ENCODE measurements around the gene APLP2. TPM values are rescaled to one million over a fixed set of nuclear protein-coding genes. Genes with fewer than 3 reads are reported as not detected.
A peak's percentile ranks its signal among the peaks of the same experiment; 100 is the strongest.

Gene APLP2
- total RNA-seq, 1 experiment from 2014 or later: 2,076 TPM

DNA sequence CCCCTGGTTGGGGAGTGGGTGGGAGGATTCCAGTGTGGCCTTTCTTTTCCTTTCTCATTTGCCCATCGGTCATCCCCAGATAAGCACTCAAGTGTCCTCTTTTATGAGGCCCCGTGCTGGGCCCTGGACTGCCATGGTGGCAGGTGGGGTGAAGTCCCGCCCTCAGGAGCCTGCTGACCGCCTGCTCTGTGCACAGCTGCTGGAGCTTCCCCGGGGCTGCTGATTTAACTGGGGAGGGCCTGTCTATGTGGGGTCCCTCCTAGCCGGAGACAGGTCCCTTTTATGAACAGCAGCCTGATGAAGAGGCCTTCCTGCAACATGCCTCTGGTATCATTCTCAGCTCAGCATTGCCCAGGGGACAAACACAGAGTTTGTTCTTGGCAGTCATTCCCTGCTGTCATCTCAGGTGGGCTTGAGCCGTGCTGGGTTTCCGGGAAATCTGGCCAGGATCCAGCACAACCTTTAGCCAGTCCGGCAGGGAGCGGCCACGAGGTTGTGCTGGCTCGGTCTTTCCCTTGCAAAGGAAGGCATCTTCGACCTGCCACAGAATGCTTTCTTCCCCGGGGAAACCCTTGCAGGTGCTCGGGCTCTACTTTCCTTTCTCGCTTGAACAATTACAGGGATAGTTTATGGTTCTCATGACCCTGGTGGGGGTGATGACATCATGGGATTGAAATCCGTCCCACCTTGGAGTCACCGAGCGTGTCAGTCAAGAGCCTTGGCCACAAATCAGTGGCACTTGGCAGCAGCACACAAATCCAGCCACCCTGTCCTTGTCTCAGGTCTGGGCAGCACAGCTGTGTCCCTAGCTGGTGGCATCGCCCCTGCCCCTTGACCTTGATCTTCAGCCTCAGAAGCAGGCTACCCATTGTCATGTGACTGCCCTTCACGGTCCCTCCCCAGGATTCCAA is 110.0 kb downstream of the APLP2 start:
- peaks cover under 1% of the 10 kb centered on the region; the same call in 1 of the 2 replicates for H3K9me3 ChIP-seq
- peaks cover 56% of the 10 kb centered on the region for H3K4me1 ChIP-seq
- Mint-ChIP-seq H3K27ac (ENCODE audit: unreplicated experiment) (peak overlapping the region; percentile 92), H3K4me3 (ENCODE audit: unreplicated experiment) (peak overlapping the region; percentile 58), H3K4me1 (ENCODE audit: low read depth, unreplicated experiment) (peaks cover 56% of the 10 kb centered on the region), H3K9me3 (ENCODE audit: unreplicated experiment) (peaks cover 20% of the 10 kb centered on the region), H3K36me3 (ENCODE audit: insufficient read depth, unreplicated experiment) (peaks cover 65% of the 10 kb centered on the region), H3K27me3 (ENCODE audit: insufficient read depth, unreplicated experiment) (no peaks in the 10 kb centered on the region)
- H3K36me3 ChIP-seq (ENCODE audit: control insufficient read depth, insufficient read depth, low read length): peaks cover 6% of the 10 kb centered on the region
- ChIA-PET POLR2A (interaction anchor here (0.6 kb wide), 1 partner anchor 422 kb away, joined by 4 read pairs; no protein-coding TSS in a partner anchor), CTCF (no interaction called here)
- no peak for DNase-seq
- H3K27me3 ChIP-seq (replicated peaks; ENCODE audit: control insufficient read depth, insufficient read depth, low read length): no peaks in the 10 kb centered on the region
- H3K4me3 ChIP-seq (ENCODE audit: low read depth, low read length): no peak overlapping the region
- BruUV-seq (replicated peaks): no TSS peak
- intact Hi-C loops (cut with micrococcal nuclease; ENCODE audit: unreplicated experiment): no loop called here
- TF ChIP-seq, protein P1, sequence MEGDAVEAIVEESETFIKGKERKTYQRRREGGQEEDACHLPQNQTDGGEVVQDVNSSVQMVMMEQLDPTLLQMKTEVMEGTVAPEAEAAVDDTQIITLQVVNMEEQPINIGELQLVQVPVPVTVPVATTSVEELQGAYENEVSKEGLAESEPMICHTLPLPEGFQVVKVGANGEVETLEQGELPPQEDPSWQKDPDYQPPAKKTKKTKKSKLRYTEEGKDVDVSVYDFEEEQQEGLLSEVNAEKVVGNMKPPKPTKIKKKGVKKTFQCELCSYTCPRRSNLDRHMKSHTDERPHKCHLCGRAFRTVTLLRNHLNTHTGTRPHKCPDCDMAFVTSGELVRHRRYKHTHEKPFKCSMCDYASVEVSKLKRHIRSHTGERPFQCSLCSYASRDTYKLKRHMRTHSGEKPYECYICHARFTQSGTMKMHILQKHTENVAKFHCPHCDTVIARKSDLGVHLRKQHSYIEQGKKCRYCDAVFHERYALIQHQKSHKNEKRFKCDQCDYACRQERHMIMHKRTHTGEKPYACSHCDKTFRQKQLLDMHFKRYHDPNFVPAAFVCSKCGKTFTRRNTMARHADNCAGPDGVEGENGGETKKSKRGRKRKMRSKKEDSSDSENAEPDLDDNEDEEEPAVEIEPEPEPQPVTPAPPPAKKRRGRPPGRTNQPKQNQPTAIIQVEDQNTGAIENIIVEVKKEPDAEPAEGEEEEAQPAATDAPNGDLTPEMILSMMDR (IDR thresholded peaks at IDR 0.05; ENCODE audit: insufficient read depth in 1 of 2, low read depth in 1 of 2, low read length in 1 of 2, severe bottlenecking in 1 of 2, unreplicated experiment in 1 of 2): no peak

DNA sequence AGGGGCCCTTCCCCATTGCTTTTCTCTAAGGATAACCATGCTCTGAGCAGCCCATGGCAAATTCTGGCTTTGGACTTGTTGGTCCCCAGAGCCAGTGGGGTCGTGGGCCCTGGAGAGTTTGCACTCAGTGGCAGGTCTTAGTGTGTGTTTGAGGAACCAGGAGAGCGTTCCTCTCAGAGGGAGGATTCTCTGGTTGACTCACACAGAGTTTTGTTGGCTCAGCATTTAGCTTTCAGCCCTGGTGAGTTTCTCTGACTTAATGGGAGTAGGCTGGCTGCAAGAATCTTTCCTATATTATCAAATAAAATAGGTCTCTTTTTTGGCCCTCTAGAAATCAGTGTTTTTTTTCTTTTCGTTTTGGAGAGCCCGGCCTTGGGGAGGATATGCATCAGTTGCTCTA is 110.8 kb downstream of the APLP2 start:
- peaks cover 56% of the 10 kb centered on the region for H3K4me1 Mint-ChIP-seq (ENCODE audit: low read depth, unreplicated experiment)
- ChIA-PET POLR2A (interaction anchor here (1.3 to 1.8 kb wide), 6 partner anchors 18 to 366 kb away, joined by 3 to 22 read pairs (median 8); partner anchors contain the start of genes PRDM10 and ST14), CTCF (interaction anchor here (0.6 to 1.6 kb wide), 4 partner anchors 20 to 176 kb away, joined by 4 to 19 read pairs (median 7); partner anchors contain the start of gene ST14)
- intact Hi-C loops (cut with micrococcal nuclease; ENCODE audit: unreplicated experiment): no loop called here
- no TSS peak for BruUV-seq (replicated peaks)
- TF ChIP-seq, protein P1 (IDR thresholded peaks at IDR 0.05; ENCODE audit: insufficient read depth in 1 of 2, low read depth in 1 of 2, low read length in 1 of 2, severe bottlenecking in 1 of 2, unreplicated experiment in 1 of 2): no peak
- no peaks in the 10 kb centered on the region for H3K9me3 ChIP-seq
- H3K4me3 Mint-ChIP-seq (ENCODE audit: unreplicated experiment): peak overlapping the region; percentile 58
- peaks cover 59% of the 10 kb centered on the region for H3K36me3 Mint-ChIP-seq (ENCODE audit: insufficient read depth, unreplicated experiment)
- no peaks in the 10 kb centered on the region for H3K27me3 ChIP-seq (replicated peaks; ENCODE audit: control insufficient read depth, insufficient read depth, low read length)
- H3K9me3 Mint-ChIP-seq (ENCODE audit: unreplicated experiment): peaks cover 11% of the 10 kb centered on the region
- peaks cover 6% of the 10 kb centered on the region for H3K36me3 ChIP-seq (ENCODE audit: control insufficient read depth, insufficient read depth, low read length)
- peaks cover 56% of the 10 kb centered on the region for H3K4me1 ChIP-seq
- peak overlapping the region; percentile 30; the same call in 1 of the 2 replicates for H3K4me3 ChIP-seq (ENCODE audit: low read depth, low read length)
- H3K27me3 Mint-ChIP-seq (ENCODE audit: insufficient read depth, unreplicated experiment): no peaks in the 10 kb centered on the region
- peak overlapping the region; percentile 92 for H3K27ac Mint-ChIP-seq (ENCODE audit: unreplicated experiment)
- DNase-seq: no peak

DNA sequence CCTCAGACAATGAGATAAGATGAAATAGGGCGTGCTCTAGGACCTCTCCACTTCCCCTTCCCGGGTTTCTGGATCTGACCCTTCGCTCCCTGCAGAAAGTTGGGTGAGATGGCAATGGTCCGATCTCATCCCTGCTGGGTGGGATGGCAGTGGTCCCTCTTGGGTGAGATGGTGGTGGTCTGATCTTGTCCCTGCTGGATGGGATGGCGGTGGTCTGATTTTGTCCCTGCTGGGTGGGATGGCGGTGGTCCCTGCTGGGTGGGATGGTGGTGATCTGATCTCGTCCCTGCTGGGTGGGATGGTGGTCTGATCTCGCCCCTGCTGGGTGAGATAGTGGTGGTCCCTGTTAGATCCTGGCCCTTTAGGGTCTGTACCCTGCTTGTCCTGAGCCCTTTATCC is 111.2 kb downstream of the APLP2 start:
- Mint-ChIP-seq H3K4me3 (ENCODE audit: unreplicated experiment) (peak overlapping the region; percentile 58), H3K27ac (ENCODE audit: unreplicated experiment) (peak overlapping the region; percentile 92), H3K4me1 (ENCODE audit: low read depth, unreplicated experiment) (peaks cover 56% of the 10 kb centered on the region), H3K9me3 (ENCODE audit: unreplicated experiment) (peaks cover 9% of the 10 kb centered on the region), H3K27me3 (ENCODE audit: insufficient read depth, unreplicated experiment) (no peaks in the 10 kb centered on the region), H3K36me3 (ENCODE audit: insufficient read depth, unreplicated experiment) (peaks cover 56% of the 10 kb centered on the region)
- H3K27me3 ChIP-seq (replicated peaks; ENCODE audit: control insufficient read depth, insufficient read depth, low read length): no peaks in the 10 kb centered on the region
- peaks cover 56% of the 10 kb centered on the region for H3K4me1 ChIP-seq
- DNase-seq: no peak
- no peaks in the 10 kb centered on the region for H3K9me3 ChIP-seq
- no TSS peak for BruUV-seq (replicated peaks)
- TF ChIP-seq, protein P1 (IDR thresholded peaks at IDR 0.05; ENCODE audit: insufficient read depth in 1 of 2, low read depth in 1 of 2, low read length in 1 of 2, severe bottlenecking in 1 of 2, unreplicated experiment in 1 of 2): no peak
- peaks cover 6% of the 10 kb centered on the region for H3K36me3 ChIP-seq (ENCODE audit: control insufficient read depth, insufficient read depth, low read length)
- ChIA-PET POLR2A (interaction anchor here (0.6 to 1.8 kb wide), 9 partner anchors 12 to 367 kb away, joined by 3 to 22 read pairs (median 7); partner anchors contain the start of genes PRDM10 and ST14), CTCF (interaction anchor here (0.6 to 1.6 kb wide), 7 partner anchors 13 to 735 kb away, joined by 3 to 45 read pairs (median 6); partner anchors contain the start of genes SNX19 and ST14)
- intact Hi-C loops (cut with micrococcal nuclease; ENCODE audit: unreplicated experiment): loop anchor here (1.0 kb wide), 6 partner anchors 21 to 258 kb away; no protein-coding TSS in a partner anchor
- H3K4me3 ChIP-seq (ENCODE audit: low read depth, low read length): peak overlapping the region; percentile 30
